GM11168 (cell line): Measurements from ENCODE around the gene ZFAND3.

Source experiments
- in situ Hi-C: fragments of 300-500 bp; cut with MboI; formaldehyde crosslinking; loops from one replicate; pipeline ENCODE4 v1.12.0; 2022; ENCODE audit warnings: low sequenced_read_pairs; ENCODE audit not compliant: unreplicated experiment

Gene ZFAND3

DNA sequence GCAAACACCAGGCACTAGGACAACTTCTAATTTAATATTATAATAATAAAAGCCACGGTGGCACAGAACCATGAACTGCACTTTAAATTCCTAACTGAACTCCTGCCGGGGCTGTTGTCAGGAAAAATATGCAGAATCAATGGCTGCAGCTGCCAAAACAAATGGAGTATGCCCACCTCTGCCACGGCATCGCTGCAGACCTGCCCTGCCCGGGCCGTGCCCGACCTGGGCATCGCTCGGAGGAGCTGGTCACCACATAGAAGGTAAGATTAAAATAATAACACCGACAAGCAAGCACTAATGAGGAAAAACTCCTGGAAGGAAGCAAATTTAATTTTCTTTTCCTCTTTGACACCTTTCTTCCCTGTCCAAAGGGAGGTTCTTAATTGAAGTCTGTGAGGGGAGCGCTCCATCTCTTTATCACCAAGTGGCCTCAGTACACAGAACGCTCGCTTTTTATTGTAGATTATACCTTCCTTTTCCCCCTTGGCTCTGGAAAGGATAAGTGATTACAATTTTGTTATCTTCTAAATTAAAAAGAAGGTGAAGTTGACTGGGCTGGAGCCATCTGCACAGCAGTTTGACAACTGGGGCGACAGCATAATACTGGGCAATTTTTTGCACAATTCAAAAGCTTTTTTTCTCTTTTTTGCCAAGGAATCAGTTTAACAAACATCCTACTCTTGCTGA, 351.3 kb downstream of the ZFAND3 start:
- in situ Hi-C loops: no loop called here

DNA sequence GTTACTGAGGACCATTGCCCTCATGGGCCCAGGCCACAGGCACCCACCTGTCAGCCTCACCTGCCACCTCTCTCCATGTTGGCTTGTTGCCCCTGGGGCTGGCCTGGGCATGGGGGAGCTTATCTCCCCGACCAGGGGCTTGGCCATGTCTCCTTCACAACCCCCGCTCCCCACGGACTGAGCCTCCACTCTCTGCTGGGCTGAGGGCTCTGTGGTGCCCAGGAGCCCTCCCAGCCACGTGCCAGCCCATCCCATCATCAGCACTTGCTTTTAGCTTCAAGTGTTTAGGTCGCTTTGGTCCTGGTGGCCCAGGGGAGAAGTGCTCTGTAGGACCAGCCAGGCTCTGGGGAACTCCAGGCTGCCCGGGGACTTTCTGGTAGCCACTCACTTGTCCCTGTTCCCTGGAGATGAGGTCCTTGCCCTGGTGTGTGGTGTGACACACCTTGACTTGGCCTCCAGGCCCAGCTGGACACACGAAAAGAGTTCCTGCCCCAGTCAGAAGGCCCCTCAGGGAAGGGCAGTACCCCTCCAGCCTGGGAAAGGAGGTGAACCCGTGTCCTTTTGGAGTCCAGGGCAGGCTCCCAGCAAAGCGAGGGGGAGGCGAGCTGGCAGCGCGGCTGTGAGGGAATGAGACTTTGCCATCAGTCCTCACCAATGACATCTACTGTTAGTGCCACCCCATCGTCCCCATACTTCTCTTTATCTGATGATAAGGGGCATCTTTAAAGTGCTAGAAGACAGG, 352.6 kb downstream of the ZFAND3 start:
- in situ Hi-C loops: no loop called here

DNA sequence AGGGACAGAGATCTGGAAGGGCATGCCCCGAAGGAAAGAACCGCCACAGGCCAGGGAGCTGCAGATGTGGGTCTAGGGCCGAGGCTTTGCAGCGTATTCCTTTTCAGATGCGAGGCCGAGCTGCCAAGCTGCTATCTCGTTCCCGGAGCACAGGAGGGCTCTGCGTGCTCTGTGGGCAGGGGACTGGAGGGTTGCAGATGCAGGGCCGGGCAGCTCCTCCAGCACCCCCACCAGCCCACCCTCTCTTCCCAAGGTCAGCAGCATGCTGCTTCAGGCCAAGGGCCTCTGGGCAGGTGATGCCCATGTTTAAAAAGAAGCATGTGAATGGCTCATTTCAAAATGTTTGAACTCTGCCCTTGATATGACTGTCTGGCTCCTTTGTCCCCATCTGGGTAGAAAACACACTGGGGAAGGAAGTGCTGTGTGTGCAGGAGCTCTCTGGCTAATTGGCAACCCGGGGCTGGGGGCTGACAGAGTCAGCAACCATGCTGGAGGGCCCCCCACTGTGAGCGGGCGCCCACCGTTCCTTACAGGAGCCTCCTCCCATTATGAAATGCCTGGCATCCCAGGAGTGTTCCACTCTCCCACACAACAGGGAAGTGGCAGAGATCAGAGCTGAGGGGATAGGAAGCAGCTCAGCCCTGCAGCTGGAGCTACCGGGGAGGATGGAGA, 353.3 kb downstream of the ZFAND3 start:
- in situ Hi-C loops: no loop called here

DNA sequence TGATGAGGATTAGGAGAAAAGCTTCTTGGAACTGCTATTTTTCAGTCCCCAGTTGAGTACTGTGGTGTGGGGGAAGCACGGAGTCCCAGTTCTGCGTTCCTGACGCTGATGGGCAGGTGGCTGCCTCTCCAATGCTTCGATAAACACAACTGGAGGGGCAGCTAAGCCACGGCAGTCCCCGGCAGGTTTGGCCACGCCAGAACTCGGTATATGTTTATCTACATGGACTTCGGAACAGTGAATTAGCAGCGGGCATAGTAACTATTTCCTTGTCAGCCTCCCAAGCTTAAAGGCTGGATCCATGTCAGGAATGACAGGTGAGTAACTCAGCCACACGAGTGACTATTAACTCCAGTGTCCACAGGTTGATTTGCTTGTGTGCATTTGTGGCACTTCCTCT, 354.4 kb downstream of the ZFAND3 start:
- in situ Hi-C loops: no loop called here

DNA sequence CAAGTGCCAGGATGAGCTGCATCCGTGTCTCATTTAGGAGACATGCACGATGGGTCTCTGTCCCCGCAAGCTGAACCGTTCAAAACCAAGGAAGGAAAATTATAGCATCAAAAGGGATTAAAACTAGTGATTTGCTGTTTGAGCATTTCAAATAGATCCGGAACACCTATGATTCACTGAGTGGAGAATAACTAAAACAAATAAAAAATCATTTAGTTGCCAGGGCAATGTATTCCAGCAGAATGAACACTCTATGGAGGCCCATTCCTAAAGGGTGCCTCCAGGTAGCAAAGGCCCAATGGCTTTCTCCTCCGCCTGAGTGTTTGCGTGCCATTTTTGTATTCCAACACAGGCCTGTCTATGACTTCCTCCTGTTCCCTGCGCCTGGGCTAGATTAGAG, 354.8 kb downstream of the ZFAND3 start:
- in situ Hi-C loops: no loop called here

DNA sequence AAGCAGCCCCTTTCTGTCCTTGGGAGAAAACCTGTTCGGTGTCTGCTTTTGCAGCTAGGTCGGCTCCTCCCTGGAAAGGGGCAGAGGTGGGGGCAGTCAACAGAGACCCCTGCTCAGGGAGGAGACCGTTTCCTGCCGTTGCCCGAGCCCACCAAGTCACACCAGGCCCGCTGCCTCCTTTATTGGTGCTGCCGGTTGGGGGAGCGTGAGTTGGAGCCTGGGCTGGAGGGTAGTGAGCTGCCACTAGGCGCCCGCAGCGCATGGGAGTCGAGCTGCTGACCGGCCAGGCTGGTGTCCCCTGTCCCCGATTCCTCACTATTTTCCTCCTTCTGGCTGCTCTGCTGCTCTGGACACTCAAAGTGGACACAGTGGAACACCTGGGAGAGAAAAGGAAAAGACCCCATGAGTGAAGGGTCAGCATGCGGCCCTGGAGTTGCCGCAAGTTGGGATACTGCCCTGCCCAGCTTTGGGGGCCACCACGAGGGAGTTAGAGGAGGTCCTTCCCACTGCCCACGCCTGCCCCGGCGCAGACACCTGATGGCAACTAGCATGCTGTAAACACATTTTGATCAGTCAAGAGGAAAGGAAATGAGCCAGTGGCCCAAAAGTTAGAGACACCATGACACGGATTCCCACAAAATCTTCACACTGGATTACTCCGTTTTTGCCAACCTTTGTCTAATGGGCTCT, 355.4 kb downstream of the ZFAND3 start:
- in situ Hi-C loops: no loop called here

DNA sequence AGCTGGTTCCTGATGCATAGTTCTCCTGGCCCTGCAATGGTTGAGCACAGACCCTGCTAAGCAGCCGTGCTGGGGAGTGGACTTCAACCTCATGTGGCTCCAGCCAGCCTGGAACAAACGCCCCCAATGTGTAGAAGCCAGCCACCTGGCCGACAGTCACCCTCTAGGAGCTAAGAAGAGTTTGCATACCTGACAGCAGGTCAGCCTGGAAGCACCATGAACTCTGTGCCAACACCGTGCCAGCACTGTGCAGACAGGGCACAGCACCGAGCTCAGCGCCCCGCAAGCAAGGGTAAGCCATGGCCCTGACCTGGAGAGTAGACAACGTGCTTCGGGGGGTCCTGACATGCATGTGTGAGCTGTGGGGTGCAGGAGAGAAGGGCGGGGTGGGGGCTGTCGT, 356.3 kb downstream of the ZFAND3 start:
- in situ Hi-C loops: no loop called here

DNA sequence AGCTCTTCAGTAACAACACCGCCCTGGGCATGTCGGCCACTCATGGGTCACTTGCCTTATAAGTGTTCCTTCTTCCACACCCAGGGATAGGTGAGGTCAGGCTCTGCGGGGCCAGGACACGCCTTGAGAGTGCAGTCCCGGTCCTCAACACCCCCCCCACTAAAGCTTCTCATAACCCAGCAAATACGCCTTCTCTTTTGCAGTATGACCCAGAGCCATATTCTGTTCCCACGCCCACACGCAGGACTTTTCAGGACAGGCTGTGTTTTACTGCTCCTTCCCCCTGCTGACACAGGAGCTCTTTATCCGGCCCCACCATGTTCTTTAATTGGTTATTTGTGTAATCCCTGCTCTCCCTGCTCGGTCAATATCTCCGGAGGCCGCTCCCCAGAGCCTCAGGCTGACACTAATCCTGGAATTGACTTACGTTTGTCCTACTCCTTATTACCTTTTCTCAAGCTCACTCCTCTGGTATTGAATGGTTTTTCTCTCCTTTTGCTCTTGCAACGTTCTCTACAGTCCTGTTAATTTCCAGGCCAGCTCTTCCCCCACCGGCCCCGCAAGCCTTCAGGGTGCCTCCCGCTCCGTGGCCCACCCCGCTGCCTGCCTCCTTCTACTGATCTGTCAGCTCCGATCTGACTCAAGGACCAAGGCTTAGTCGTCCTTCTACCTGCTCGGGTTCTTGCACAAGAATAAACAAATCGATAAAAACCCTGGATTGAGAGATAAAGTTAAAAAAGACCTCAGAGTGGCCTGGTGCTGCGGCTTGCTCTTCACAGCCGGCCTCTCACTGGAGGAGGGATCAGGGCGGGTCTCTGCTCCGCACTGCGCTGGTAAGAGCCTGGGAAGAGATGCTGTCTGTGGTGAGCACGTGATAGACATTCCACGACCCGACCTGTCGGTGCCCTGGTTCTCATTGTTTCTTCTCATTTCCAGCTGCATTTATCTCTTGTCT, 357.5 kb downstream of the ZFAND3 start:
- in situ Hi-C loops: no loop called here

DNA sequence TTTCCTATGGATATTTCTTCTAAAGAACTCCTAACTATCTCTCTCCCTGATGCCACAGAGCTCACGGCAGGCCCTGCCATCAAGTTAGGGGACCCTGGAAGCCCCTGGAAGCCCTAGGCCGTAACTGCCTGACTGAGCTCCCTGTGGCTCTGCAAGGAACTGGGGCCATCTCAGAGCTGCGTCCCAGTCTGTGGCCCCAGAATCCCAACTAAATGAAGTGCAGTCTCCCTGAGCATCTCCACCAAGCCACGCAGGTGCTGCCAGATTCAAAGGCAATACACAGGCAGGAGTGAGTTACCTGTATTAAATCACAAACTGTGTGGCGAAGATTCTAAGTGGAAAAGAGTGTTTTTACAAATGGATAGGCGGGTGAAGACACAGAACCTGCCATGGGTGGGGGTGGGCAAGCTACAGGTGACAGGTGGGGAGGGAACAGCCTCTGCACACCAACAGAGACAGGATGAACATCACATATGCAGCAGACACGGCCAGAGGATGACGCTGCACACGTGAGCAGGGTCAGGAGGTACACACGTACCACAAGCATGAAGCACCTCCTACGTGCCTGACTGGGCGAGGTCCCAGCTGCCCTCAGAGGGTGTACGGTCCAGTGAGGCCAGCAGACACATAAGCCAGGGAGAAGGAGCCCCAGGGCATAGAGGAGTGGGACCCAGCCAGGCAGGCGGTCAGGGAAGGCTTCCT, 358.5 kb downstream of the ZFAND3 start:
- in situ Hi-C loops: no loop called here

DNA sequence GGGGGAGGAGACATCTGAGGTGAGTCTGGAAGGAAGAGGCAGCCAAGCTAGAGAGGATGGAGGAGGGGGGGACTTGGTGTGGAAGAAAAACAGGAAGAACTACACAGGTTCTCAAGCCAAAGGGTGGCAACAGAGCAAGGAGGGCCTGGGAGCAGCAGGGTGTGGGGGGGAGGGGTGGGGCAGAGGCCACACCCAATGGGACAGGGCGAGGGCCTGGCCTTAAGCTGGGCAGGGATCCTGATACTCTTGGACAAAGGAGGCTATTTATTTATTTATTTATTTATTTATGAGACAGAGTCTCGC, 359.0 kb downstream of the ZFAND3 start:
- in situ Hi-C loops: no loop called here

DNA sequence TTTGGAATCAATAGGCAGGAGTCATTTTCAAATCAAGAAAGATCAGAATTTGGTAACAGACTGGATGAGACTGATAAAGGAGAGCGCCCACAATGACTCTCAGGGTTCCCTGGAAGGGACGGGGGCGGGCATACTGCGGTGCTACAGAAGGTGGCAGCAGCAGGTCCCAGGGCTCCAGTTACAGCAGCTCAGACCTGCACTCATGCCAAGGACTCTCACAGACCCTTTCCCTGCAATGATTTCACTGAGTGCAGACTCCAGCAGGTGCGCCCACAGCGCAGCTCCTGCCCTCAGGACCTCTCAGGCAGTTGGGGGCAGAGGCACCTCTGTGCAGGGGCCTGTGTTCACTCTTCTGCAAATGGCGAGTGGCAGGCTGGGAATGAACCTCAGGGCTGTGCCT, 359.8 kb downstream of the ZFAND3 start:
- in situ Hi-C loops: no loop called here

DNA sequence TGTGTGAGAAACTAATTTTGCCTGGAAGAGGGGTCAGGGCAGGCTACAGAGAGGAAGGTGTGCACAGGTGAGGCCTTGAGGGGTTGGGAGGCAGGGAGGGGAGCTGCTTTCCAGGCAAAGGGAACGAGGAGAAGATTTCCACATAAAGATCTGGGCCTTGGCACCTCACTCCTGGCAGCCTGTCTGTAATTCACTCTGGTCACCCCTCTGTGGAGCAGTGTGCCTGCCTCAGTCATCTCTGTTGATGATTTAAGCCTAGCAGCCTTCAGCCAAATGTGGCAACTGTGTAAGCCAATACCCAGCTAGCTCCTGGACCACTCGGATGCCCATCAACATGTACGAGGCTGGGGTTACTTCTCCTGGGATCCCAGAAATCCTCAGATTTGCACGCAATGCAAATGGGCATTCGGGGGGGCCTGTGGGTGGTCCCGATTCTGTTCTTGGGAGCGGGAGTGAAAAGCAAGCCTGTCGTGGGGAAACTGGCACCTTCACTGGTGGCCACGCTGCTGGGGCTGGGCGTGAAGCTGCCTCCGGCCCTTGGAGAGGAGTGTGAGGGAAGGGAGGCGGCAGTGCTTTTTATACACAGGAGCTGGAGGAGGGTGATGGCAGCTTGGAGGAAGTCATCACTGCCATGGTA, 360.4 kb downstream of the ZFAND3 start:
- in situ Hi-C loops: no loop called here

DNA sequence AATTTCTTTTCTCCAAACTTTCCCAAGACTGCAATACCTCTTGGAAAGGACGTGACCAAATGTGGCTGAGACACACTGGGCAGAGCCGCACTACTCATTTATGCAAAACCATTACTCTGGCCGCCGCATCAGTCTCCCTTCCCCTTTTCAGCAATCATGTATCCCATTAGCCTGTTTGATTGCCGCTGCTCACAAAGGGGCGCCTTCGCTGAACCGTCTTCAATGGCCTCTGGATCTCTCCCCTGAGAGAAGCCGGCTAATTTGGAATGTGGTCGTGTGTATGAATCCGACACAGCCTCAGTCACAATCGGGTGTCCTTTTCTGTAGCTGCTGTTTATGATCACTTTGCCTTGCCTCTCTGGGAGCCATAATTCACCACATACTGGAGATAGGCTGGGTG, 361.1 kb downstream of the ZFAND3 start:
- in situ Hi-C loops: no loop called here

DNA sequence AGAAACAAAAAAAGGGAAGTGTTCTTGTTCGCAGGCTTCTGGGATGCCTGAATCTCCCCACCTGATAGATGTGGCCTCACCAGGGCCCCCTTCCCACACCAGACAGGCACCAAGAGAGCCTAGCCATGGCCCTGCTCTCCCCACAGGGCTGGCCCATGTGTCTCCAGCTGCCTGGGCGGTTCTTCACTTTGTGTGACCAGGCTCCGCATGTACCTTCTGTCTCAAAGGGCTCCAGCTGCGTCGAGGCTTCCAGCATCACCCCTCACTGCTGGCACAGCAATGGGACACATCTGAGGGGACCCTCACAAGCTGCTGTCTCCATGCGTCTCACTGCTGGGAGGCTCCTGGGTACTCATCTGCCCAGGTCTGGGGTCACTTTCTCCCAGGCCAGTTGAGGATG, 362.9 kb downstream of the ZFAND3 start:
- in situ Hi-C loops: no loop called here

DNA sequence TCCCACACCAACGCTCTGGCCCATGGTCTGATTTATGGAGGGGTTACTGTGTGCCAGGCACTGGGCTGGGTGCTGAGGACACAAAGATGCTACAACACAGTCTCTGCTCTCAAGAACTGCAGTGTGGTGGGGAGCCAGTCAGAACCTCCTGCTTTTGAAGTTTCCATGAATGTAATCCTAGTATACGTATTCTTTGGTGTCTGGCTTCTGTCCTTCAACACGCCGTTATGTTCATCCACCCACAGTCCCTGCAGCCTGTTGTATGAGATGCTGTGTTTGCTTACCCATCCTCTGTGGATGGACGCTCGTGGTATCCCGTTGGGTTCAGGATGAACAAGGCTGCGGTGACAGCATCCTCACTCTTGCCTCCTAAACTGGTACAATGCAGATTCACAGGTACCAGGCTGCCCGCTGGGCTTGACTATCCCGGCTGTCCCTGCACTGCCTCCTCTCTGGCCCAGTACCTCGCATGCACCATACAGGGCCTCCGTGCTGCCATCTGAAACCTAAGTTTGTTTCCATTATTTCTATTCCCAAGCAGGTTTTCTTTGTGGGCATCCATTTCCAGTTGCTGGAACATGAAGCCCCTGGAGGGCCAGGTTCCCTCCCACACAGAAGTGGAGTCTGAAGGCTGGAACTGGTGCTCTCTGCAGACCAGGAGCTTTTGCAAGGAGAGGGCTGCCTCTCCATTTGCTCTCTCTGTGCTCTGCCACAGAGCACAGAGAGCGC, 364.5 kb downstream of the ZFAND3 start:
- in situ Hi-C loops: no loop called here

DNA sequence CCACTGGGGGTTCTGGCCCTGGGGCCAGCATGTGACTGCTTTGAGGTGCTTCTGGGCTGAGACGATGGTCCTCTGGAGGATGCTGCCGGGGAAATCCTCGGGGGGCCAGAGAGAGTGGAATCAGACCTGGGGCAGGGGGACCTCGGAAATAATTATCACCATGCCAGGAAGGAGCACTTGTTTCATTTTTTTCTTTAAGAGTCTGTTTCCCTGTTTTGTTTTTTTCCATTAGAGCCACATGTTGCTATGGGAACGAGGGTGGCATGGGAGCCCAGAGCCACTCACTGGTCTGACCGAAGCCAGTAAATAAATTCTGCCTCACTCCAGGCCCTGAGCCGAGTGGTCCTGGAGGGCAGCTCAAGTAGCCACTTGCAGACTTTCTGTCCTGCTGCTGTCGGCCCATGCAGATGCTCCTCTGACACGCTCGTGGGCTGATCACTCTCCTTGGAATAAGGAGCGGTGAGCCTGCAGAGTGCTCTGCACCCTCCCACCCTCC, 365.1 kb downstream of the ZFAND3 start:
- in situ Hi-C loops: no loop called here

DNA sequence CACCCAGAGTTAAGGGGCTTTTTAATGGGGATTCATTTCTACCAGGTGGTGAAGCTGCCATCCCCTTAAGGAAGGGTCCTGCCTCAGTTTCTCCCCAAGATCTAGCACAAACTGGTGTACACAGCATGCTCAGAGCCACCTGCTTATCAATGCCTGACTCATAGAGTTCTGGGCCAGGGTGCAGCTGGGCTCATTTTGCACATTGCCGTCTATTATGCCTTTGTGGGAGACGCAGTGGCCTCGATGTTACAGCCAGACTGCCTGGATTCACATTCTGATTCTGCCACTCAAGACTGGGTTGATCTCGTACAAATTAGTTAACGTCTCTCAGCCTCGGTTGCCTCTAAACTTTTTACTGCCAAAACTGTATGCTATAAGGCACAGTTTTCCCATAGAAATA, 365.7 kb downstream of the ZFAND3 start:
- in situ Hi-C loops: no loop called here

DNA sequence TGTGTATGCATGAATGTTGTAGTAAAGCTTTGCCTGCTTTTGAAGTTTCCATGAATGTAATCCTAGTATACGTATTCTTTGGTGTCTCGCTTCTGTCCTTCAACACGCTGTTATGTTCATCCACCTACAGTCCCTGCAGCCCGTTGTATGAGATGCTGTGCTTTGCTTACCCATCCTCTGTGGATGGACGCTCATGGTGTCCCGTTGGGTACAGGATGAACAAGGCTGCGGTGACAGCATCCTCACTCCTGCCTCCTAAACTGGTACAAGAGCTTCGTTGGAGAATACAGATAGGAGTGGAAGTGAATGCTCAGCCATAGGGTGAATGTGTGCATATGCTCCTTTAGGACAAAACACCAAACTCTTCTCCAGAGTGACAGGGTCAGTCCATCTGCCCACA, 366.2 kb downstream of the ZFAND3 start:
- in situ Hi-C loops: no loop called here
